Loucy (cell line): ENCODE data around the gene CCDC146.

Experiments
- CTCF ChIP-seq: fragments of 200-600 bp; sonication (generic); conservative IDR thresholded peaks from 2 replicates; pipeline ENCODE4 v1.5.1; 2014; ENCODE audit warnings: mild to moderate bottlenecking, antibody characterized with exemption, low read length
- EZH2phosphoT487 ChIP-seq: fragments of 200-600 bp; IDR thresholded peaks from 2 replicates; pipeline ENCODE4 v1.6.1; 2018; ENCODE audit warnings: antibody characterized with exemption, mild to moderate bottlenecking, moderate library complexity, borderline replicate concordance

- TF ChIP-seq CTCF (no peak), EZH2phosphoT487 (no peak)
Observed at GRCh38 chr7:77320714-77321113, 198.3 kb downstream of the CCDC146 start.
